Medulla oblongata (tissue), 1 donor: ENCODE data around the gene NPC1.
"Not testable (repeated sequence)": the region's sequence is repeated elsewhere in the genome, so short reads cannot be mapped to it uniquely, and the experiment has no call there.

ENCODE experiments used
- DNase-seq: peaks from one replicate; pipeline ENCODE4 v3.0.0-alpha.2; 2015; ENCODE audit errors: extremely low spot score

NPC1 gene

DNA sequence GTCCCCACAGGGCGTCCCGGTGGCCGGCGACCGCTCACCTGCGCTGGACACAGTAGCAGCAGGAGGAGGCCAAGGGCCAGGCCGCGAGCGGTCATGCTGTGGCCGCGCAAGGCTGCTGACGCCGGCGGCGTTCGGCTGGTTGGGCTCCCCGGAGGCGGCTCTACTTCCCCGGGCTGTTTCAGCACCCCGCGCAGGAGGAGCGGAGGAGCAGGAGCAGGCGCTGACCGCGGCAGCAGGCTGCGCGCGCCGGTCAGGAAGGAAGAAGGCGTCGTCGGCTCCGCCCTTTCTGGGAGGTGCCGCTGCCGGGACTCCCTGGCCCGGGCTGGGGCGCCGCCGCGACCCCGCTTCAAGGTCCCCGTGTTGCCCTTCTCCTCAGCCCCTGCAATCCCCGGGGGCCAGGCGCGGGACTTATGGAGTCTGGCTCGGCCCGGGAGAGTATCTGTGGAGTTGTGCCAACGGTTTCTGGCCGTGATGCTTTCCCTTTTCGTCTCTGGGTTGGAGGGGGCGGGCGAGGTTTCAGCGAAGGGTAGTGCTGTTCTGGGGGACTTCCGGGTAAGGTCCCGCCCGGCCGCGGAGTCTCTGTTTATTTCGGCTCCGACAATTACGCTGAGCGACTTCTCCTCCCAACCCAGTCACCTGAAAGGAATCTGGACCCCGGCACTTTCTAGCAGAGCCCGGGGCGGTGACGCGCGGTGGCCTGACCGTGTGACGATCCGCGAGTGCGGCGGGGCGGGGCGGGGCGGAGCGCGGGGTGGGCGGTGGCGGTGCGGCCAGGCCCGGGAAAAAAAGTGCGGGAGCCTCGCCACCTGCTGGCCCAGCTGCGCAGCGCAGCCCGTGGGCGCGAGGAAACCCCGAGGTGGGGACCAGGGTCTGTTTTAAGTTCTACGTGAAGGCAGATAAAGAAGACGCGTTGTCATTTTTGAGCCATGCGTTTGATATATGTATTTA lies at the start of gene NPC1:
Gene NPC1 (minus strand): TSS at position 258 of the 948 bp plus-strand sequence. CDS start 163 bp downstream, at position 95.
- DNase-seq = peak; percentile 94

- DNase-seq = no peak
These were observed 49.7 kb upstream of the NPC1 start for GRCh38 chr18:23636071-23636399.

- no peak for DNase-seq
These were observed 49.2 kb upstream of the NPC1 start for GRCh38 chr18:23635283-23636070.

GRCh38 chr18:23634692-23635091 lies 48.4 kb upstream of the NPC1 start:
- no peak for DNase-seq

DNA sequence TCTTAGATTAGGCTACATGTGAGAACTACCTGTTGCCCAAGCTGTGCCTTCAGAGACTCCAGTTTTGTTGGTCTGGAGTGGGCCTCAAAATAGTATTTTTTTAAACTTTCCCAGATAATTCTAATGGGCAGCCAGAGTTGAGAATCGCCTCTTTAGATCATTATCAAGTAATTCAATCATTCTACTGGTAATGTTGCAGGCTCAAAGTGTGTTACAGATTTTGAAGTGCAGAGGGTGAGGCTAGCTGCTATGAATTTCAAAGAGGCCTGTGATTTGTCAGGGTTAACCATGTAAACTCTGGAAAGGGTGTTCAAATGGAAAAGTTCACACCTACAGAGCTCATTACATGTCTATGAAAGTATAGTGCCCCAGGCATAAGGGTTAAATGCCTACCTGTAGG lies 46.3 kb upstream of the NPC1 start:
- DNase-seq = no peak

GRCh38 chr18:23631746-23632145 lies 45.4 kb upstream of the NPC1 start:
- DNase-seq = no peak

DNA sequence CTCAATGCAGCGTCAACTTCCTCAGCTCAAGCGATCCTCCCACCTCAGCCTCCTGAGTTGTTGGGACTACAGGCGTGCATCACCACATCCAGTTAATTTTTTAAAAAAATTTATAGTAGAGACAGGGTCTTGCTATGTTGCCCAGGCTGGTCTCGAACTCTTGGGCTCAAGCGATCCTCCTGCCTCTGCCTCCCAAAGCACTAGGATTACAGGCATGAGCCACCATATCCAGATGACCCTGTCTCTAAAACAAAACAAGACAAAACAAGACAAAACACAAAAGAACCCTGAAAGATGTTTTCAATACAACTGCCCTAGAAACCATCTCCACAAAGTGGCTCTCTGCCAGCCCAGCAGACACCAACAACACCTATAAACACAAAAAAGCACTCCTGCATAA lies 45.0 kb upstream of the NPC1 start:
- no peak for DNase-seq

DNA sequence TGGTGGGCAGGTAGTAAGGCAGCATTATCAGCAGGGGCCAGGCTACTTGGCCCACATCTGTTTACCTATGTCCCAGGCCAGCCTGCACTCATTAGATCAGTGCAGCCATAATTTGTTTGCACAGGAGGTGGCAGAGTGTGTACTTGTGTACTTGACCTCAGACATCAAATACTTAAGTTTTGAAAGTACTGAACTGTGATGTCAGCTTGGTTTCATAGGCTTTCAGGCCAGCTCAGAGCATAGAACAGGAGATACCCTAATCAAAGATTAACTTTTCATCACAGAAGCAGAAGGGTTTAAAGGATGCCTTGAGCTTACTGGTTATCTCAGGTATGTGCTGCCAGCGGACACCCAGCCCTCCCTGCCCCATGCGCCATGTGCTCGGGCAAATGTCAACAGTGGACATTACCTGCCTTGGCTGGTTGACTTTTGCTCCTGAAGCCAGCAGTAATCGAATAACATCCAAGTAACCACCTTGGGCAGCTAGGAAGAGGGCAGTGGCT lies 43.2 kb upstream of the NPC1 start:
- DNase-seq = no peak

GRCh38 chr18:23627970-23628369 lies 41.7 kb upstream of the NPC1 start:
- no peak for DNase-seq

- no peak for DNase-seq
These were observed 41.0 kb upstream of the NPC1 start for GRCh38 chr18:23627321-23627720.

DNA sequence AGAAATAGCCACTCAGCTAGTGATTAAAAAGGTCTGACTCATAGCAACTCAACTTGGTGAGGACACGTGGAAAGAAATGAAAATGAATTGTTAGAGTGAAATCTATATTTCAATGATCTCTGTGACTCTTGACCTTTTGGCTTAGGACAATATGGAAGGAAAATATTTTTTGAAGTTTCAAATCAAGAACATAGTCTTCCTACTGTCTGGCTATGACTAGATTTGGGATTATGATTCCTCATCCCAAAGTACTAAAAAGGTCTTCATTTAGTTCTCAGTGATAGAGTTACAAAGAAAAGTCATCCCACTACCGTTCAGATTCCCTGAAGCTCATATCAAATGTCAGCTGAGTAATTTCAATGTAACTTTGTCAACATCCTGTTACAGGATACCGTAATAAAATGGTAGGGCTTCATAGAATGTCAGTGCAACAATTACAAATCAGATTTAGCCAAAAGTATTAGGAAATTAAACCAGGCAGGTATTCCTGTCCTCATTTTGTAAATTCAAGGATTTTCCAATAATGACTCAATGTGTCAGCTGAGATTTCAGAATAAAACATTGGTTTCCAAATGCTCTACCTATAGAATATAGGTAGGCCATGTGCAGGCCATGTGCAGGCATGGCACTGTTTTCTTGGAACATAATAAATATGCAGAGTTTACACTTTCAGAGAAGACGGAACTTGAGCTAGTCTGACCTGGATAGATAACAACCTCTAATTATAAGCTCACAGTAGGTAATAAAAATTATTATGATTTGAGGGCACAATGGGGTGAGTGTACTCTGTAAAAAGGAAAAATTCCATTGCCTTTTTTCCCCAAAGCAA lies 40.4 kb upstream of the NPC1 start:
- no peak for DNase-seq

DNA sequence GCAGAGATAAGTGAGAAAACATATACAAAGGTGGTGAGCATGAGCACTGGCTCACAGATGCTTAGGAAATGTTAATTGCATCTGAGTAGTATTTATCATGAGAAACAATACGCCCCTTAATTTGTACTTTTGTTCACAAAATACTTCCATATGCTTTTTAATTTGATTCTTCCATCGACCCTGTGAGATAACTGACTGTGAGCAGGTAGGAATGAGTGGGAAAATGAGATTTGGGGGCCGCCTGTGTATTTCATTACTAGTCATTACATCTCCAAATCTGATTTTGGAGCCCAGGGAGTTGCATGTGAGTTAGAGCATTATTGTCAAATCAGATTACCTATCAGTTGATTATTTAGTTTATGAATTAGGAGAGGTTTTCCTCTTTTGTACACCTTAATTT lies 36.7 kb upstream of the NPC1 start:
- DNase-seq = no peak

DNA sequence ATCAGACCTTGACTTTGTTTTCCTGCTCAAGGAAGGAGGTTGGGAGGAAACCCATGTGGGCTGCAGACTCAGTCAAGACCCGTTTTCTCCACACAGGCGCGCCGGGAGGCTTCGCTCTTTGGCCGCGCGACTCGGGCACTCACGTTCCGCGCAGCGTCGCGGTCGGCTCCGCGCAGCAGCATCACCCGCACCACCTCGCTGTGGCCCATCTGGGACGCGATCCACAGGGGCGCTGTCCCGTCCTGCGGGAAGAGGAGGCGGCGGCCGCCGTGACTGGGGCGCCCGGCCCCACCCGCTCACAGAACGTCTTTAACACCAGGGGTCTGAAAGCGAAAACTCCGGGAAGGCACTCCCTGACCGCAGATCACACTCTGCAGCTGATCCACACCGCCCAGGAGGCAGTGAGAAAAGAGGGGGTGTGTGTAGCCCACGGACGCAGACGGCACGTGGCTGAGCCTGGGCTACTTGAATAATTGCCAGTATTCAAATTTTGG lies 33.1 kb upstream of the NPC1 start:
- peak; percentile 15 for DNase-seq

DNA sequence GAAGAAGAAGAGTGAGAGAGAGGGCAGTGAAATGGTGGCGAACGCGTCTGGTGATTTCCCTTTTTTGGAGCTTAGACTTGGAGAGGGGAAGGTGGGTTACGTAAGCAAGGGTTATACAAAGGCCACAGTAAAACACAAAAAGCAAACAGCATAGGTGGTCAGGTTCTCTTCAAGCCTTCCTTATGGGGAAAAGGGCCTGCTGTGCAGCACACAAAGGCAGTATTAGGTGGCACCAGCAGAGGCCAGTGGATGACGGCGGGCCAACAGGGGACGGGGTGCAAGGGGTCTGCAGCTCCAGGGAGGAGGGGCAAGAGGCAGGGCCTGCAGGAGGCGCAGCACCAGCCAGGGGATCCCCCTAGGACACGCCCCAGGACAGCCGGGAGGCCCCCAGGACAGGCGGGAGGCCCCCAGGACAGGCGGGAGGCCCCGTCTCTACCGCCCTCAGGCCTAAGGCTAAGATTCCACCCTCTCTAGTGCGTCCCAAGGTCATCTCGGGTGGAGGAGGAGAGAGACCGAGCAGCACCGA lies 32.6 kb upstream of the NPC1 start:
- DNase-seq = peak; percentile 26

DNA sequence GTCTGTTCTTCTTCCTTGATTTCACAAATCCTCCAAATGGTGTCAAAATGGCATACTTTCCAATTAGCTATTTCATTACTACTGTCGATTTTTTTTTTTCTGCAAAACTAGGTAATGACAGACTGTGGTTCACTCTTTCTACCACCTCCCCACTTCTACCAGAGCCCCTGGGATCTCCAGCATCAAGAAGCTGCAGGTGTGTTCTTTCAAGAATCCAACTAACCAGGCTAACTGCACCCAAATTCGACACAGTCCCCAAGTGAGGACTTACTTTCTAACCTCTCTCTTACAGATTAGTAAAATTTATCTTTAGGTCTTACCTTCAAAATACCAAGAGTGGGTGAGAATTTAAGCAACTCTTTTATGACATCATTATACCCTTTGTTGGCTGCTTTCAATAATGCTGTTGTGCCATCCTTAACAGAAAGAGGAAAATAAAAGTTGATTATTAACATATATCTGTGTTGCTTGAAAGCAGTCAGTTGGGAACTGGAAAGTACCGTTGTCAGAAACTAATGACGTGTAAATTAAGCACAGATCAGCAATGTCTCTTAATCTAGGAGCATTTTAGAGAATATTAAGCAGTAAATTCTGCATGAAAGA lies 31.2 kb upstream of the NPC1 start:
- no peak for DNase-seq

DNA sequence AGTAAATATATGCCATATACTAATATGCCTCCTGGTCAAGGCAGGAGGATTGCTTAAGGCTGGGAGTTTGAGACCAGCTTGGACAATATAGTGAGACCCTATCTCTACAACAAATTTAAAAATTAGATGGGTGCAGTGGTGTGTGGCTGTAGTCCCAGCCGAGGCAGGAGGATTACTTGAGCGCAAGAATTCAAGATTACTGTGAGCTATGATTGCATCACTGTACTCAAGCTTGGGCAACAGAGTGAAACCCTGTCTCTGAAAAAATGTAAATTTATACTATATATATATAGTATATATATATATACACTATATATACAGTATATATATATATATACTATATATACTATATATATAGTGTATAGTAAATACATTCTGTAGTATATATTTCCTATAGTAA lies 30.0 kb upstream of the NPC1 start:
- no peak for DNase-seq

DNA sequence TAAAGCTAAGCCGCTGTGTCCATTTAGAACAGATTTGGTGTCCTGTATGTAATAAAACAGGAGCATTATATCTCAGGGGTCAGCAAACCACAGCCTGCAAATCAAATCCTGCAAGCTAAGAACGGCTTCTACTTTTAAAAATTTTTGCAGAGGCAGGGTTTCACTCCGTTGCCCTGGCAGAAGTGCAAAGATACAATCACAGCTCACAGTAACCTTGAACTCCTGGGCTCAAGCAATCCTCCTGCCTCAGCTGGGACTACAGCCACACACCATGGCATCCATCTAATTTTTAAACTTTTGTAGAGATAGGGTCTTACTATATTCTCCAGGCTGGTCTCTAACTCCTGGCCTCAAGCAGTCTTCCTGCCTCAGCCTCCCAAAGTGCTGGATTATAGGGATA lies 28.6 kb upstream of the NPC1 start:
- no peak for DNase-seq

DNA sequence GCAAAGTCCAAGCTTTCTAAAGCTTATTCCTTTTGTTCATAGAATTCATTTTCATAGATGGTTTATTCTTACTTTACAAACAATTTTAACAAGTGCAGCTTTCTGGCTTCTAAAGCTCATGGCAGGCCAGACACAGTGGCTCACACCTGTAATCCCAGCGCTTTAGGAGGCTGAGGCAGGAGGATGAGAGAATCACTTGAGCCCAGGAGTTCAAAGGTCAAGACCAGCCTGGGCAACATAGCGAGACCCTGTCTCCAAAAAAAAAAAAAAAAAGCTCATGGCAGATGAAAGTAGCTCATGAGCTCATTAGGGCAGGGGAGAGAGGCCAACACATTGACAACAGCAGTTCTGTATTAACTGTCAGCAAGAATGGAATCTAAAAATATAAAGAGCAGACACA lies 28.1 kb upstream of the NPC1 start:
- no peak for DNase-seq

DNA sequence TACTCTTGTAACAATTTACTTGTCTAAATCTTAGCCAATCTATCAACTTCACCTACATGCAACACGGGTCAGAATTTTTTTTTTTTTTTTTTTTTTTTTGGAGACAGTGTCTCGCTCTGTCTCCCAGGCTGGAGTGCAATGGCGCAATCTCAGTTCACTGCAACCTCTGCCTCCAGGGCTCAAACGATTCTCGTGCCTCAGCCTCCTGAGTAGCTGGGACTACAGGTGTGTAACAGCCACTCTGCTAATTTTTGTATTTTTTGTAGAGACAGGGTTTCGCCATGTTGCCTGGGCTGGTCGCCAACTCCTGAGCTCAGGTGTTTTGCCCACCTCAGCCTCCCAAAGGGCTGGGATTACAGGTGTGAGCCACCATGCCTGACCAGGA lies 26.8 kb upstream of the NPC1 start:
- not testable (repeated sequence) for DNase-seq

GRCh38 chr18:23612434-23613090 lies 26.3 kb upstream of the NPC1 start:
- no peak for DNase-seq
